C4-2B (cell line): Measurements from ENCODE around the gene EPHA1.

ENCODE experiments used
- CTCF ChIP-seq: fragments of 450-650 bp; conservative IDR thresholded peaks from 2 replicates; pipeline ENCODE4 v1.5.1; 2017; ENCODE audit warnings: mild to moderate bottlenecking
- ZFX ChIP-seq: fragments of 450-650 bp; IDR thresholded peaks from 2 replicates; pipeline ENCODE4 v1.6.1; 2017

- TF ChIP-seq CTCF: no peak
- no peak for TF ChIP-seq ZFX
Measured at GRCh38 chr7:143434660-143435059, 26.0 kb upstream of the EPHA1 start.
